ENCODE measurements around the gene BRD7.

GRCh38 chr16:50267151-50267631 is 101.6 kb downstream of the BRD7 start:
- TF ChIP-seq CTCF (IDR thresholded peaks at IDR 0.05) (no peak), POLR2A (IDR thresholded peaks at IDR 0.05) (no peak)

Data from heart left ventricle (tissue), 13 donors.